Stimulated activated CD8-positive, alpha-beta memory T cell treated with anti-CD3 and anti-CD28 coated beads, Interleukin-15, amount 100 ng/mL, for 1 hour (primary cell): Measurements from ENCODE around the gene PARD3B.

Source experiments
- DNase-seq: peaks from one replicate; pipeline ENCODE4 v3.0.0-alpha.2; 2020; ENCODE audit warnings: low read depth

Gene PARD3B

DNA sequence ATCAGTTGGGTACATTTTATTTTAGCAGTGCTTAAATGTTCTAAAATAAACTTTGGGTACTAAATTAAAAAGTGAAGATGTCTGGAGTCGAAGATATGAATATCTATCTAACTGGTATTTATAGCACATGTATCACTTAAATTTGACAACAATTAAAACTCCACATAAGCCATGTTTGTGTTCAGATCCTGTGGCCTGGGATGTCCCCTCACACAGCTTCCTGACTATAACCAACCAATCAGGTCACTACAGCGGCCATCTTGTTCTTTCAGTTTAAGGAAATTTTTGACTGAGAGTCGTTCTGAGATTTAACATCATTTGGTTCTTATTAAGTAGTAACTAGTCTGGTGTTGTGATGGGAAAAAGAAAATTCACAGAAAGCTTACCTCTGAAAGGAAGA, 966.4 kb downstream of the PARD3B start:
- no peak for DNase-seq

DNA sequence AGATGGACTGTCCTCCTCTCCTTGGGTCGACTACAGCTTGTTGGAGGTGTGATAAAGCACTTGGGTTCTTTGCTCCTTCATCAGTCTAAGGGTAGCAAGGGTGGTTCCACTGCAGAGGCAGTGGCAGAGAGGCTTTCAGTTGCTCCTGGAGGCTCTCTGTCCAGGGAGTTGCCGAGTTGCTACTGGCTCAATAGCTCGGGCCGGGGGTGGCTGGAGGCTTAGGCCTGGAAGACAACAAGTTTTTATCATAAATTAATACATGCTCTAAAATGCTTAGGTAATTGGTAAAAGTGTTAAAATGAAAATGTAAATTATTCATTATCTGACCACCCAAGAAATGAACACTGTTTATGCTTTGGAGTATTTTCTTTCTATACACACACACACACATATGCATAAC, 975.0 kb downstream of the PARD3B start:
- no peak for DNase-seq

DNA sequence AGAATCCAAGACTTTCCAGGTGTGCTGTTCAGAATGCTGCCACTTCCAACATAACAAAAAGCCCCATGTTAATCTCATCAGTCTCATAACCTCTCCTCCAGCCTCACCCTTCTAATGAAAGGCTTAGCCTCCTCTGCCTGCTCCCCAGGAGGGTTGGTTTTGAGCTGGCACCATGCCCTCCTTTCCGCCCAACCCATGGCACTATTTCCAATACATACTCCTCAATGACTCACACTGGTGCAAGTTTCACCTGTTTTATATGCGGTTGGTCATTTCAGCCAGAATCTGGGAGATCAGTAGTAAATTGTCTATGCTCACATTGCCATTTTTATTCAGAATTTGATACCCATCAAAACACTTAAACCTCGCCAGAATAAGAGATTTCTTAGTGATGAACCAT, 979.4 kb downstream of the PARD3B start:
- no peak for DNase-seq

DNA sequence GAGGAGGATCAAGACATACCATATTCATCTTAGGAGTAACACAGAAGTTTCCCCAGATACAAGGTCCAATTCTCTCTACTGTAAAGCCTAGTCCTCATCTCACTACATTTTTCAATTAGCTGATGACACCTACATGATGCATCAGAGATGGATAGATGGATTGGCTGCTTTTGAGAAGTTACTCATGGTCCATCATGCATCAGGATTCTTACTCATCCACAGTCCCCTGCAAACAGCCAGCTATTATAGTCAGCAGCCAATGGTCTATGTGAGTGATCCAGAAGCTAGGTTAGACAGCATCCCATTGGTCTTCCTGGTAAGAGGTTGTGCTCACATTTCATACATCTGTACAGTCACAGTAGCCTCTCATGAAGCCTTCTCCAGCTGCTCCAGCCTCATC, 982.5 kb downstream of the PARD3B start:
- no peak for DNase-seq

DNA sequence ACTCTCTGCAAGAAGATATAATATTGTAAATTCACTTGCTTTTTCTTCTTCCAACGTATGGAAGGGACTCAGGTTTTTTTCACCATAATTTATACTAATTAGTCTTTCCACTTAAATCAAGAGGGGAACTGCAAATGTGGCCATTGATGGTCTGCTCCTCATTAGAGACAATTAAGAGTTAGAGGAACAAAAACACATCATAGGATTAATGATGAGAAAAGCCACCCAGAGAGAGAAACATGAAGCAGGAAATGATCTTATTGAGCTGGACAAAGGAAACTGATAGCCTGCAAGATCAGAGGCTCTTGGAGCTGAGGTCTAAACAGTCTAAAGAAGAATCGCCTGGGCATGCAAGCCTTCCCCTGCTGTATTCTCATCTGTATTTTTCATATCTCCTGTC, 985.8 kb downstream of the PARD3B start:
- DNase-seq: no peak

DNA sequence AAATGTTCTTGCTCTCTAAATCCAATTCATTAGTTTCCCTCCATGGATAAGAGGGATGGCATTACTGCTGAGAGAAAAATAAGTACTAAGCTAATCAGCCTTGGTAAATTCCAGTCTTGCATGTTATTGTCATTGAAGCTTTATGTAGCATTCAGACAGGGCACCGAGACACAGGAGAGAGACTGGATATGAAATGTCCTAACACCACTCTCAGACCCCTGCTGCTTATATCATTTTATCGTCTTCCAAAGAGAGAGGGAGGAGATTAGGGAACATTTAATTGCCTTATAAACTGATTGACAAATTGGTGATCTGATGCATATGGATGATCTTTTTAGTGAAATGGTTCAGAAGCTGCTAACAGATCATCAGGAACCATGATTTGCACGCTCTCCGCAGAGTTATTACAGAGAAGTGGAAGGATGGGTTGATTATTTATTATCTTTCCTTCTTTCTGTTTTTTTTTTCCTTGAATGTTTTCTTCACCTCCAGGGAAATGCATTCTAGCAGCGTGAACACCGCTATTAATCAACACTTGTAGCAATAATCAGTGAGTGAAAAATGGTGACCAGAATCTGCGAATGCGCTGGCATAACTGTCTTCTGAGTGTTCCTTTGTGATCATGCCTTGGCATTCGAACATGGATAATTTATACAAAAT, 986.3 kb downstream of the PARD3B start:
- DNase-seq: no peak

DNA sequence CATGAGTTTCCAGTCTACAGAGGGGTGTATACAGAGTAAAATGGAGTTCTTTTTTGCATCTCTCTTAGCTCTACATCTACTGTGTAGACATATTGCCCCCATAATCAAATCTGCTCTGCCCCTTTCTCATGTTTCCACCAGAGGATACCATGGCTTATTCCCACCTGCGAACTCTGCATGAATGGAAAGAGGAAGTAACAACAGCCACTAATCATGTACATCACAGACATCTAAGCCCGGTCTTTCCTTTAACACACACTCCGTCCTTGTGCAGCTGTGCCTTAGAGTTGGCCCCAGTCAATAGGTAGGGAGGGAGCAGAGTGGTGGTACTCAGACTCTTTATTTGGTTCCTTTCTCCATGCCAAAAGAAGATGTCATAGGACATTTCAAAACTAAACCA, 989.7 kb downstream of the PARD3B start:
- no peak for DNase-seq

DNA sequence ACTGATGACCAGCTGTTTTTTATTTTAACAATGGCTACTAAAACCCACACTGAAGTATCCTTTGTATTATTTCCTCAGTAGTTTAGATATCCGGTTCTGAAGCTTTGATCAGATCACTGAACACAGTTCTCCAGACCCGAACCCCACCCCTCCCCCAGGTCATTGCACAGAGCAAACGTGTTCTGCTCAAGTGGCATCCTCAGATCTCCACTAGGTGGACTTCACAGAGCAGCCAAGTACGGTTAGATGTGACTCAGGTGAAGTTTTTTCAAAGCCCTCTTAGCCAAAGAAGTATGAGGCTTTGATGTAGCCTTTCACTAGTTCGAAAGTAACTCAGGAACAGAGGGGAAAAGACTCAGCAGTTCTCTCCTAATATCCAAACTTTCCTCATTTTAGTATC, 994.3 kb downstream of the PARD3B start:
- no peak for DNase-seq

DNA sequence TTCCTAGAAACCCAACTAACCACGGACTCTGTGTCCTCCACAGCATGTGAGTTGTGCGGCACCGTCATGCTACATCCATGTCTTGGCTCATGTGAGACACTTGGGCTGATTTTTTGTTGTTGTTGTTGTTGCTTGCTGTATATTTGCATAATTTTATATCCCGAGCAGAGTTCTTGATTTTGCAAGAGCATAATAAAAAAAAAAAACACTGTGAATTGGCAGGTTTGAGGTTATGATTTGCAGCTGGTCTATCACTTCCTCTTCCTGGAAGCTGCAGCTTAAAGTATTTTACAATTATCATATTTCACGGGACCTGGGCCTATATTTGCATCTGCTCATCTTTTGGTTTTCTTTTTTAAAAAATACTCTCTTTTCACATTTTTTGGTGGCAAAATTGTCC, 994.8 kb downstream of the PARD3B start:
- DNase-seq: no peak

DNA sequence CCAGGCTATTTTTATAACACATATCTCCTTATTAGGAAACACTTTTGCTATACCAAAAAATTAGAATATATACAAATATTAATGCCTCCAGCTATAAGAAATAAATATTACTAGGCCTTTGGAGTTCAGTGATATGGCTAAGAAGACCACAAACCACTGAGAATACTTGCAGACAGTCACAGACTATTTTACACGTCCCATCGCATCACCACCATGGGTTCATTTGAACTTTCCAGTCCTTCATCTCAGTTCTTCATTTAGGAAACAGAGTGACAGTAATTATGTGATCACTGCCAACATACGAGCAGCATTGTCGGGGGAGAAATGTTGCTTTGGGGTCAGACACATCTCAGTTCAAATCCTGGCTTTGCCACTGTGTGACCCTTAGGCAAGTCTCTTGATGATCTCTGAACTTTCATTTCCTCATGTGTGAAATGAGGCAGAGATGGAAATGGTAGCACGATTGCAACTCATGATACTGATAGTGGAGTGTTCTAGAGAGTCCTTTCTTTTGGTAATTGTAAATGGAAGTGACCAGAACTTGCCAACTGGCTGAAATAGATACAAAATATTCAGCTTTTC, 998.1 kb downstream of the PARD3B start:
- DNase-seq: no peak

DNA sequence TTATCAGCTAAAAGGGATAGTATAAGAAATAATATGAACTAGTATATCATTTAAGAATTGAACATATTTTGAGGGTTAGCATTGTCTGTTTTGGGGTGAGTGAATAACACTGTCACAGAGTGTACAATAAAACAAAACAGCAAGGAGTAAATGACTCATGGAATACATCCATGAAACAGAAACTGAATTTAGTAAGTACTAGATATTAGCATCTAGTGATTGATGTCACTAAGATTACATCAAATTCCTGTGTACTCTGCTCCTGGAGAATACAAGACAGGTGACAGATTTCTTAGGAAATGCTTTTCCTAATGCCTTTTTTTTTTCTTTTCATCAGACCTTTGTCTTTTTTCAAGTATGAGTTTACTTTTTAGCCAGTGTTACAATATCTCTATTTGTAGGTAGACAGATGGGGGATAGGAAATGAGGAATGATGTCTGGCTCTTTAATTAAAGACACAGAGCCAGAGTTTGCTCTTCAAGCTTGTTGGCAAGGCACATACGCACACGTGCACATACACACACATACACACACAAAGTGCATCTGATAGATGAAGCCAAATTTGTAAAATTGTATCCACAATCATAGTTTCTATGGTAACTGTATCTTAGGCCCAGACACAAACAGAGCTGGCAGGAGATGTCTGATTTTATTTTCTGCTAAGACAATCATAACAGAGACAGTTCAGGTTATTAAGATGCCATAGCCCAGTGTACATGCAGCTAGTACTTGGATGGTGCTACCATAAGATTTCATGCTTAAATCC, 998.8 kb downstream of the PARD3B start:
- no peak for DNase-seq

DNA sequence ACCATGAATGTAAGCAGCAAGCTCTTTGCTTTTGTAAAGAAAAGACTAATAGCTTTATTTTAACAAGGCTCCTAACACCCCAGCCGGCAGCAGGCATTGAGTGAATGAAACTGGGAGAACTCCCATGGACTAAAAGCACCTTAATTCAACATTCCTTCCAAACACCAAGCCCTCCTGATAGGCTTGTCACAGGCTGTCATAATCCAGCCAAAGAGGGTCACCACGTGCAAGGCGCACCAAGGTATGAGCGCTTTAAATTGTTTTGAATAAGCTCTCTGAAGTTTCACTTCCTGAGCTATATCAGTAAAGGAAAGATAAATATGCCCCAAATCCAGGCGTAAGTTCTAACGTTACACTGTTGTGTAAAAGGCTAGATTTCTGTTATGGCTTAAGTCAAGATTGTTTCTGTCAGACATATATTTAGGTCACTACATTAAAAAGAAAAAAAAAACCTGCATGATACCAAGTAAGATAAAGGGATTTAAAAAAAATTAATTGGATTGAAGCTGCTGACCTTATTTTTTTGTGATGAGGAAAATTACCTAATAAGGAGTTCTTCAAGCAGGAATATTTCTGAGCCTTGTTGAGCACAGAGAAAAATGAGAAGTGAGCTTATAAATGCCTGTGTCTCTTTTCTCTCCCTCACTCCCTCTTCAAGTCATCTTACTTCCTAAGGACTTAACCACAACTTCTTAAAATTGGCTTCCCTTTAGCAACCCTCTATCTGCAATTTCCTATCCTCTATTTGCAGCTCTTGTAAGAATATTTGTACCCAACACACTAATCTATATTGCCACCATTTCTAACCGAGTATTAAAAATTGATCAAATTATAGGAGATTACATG, 1000.9 kb downstream of the PARD3B start:
- DNase-seq: no peak

DNA sequence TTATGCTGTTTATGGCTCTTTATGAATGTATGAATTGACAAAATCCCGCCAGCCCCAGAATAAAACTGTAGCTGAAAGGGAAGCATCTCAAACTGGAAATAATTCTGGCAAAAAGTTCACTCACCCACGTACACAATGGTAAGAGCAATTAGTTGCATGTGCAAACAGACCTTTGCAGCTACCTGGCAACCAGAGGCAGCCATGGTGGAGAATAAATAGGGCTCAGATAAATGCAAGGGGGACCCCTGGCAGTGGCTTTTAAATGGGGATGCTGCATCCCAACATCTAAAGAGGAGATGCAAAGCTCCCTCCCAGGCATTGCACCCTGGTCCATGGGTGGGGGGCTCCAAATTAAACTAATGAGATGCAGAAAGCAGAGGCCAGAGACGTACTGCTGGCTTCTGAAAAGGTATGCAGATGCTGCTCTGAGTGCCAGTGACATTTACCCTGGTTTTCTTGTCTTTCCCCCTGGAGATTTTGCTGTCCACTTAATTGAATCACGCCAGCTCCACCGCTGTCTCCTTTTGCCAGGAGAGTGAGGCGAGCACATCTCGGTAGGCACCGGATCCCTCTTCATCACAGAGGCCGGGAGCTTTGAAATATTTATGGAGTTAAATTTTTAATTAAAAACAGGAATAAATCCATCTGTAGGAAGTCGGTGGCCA, 1010.4 kb downstream of the PARD3B start:
- no peak for DNase-seq

DNA sequence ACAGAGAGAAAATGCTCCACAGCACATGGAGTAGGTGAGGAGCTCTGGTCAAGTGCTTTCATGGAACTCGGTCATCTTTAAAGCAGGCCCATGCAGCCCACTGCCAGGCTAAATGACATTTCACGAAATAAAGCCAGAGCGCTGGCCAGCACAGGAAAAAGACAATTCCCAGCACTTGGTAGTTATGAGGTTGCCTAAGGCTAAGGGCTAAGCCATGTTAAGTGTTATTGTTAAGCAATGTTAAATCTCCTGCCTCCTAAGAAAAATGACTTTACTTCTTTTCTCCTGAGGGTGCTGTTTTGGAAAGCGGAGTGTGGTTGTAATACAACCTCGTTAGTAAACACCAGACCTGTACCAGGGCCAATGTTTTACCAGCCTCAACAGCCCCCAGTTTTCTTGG, 1011.1 kb downstream of the PARD3B start:
- no peak for DNase-seq

DNA sequence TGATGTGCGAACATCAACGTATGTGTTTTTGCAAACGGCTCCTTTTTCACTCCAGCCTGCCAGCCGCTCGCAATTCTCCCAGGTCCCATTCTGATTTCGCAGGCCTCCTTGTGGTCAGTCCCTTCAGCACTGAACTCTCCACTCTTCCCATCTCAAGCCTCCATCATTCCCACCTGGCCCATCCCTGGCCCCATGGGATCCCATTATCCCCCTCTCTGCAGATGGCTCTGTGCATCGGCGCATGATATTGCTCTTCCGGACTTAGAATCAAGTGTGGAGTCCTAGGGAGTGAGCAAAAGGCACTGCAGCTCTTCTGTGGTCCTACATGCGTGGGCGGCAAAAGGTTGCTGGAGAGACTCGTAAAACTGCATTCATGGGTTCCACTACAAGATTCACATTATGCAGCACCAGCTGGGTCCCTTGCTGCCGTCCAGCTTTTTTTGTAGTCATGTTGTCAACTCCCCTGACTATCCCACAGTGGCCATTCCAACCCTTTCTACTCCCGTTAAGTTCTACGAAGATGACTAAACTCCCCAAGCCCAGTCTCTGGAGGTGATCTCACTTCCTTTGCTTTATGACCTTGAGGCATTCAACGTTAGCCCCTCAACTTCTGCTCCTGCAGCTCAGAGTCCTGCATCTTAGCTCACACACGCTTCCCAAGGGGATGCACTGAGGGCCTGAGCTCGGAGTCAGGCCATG, 1011.7 kb downstream of the PARD3B start:
- DNase-seq: no peak

DNA sequence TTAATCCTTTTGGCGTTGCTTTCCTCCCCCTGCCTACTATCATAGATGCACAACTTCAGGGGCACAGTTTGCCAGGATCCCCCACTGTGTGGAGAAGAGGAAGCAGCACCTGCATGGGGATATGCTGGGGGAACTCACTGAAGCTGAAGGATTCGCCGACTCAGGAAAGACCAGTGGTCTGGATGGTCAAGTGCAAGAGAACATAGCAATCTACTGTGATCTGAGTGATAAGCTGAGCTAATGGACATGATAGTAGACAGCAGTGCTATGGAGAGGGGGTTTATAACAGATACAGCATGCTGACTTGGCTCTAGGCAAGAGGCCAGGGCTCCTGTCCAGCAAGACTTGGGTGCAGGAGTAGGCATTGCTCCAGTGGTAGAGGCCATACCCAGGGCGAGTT, 1012.6 kb downstream of the PARD3B start:
- no peak for DNase-seq

DNA sequence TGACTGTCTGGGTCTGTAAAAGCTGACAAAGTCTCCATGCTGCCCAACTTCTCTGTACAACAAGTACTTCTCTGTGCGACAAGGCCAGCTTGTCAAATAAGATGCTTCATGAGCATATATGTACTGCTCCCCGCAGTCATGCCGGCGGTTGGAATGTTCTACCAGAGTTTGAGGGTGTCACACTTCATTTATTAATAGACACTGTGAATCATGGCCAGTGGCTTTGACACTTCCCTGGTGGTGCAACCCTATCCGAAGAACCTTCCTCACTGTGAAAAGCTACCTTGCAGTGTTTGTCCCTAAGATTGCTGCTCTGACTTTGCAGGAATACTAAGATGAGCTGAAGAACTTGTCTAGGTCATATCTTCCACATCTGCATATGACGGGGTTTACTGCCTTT, 1016.2 kb downstream of the PARD3B start:
- no peak for DNase-seq

DNA sequence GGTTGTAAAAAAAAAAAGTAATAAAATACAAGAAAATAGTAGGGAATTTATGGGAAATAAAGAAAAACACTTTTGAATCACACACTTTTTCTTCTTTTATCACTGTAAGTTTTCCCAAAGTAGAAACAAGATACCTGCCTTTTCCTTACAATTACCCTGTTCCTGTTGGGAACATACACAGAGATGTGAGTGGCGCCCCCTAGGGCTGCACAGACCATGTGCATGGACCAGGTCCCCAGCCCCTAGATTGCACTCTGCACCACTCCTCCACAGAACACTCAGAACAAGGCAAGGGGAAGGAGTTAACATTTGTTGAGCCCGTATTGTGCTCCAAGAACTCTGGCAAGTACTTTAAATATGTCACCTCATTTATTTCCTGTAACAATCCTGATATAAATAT, 1018.4 kb downstream of the PARD3B start:
- DNase-seq: no peak

DNA sequence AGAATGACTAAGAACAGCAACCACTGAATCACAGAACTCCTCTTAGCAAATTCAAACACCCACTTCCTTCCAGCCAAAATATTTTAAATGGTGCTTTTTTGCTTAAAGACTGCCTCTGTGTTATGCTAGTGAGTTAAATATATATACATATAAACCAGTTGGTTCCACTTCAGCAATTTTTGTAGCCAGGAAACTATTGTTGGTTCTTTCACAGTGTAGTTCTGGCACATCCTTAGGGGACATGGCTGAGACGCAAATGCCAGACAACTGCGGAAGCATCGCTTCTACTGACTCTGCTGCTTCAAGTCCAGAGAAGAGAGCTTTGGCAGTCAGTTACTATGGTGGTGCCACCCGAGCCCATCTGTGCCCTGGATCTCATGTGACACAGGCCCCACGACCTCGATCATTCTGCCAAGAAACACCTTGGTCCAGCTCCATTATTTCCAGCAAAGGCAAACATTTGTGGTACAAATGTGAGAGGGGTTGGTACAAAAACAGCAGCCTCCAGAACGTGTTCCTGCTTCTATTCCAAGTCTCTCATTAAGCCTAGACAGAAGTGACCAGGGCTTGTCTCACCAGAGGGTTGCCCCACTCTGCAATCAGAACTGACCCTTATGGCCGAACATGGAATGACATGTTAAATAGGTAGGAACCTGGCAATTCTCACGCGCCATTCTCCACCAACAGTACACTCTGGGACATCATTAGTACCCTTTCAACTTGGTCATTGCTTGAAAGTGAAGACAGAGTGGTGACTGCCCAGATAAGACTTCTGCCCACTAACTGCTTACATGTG, 1019.3 kb downstream of the PARD3B start:
- no peak for DNase-seq

DNA sequence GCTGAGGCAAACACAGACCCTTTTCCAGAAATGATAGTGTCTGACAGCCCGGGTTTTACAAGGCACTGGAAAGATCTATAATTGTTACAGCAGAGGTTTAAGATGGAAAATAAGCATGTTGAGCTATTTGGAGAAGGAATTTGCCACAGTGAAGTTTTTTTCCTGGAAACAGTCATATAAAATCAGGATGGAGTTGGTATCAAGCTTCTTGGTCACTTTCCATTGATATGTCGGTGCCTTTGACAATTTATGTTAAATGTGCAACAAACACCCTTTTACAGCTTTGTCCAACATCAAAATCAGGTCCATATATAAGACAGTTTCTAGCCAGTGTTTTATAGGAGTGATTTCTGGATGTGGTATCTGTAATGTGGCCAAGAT, 1019.9 kb downstream of the PARD3B start:
- DNase-seq: no peak
